ENCODE results near the gene SLC9A4.

GRCh38 chr2:102506743-102507142 is 33.7 kb downstream of the SLC9A4 start:
- TF ChIP-seq CTCF (conservative IDR thresholded peaks at IDR 0.05 in 1 of 2, IDR thresholded peaks at IDR 0.05 in 1 of 2; ENCODE audit: low read depth in 1 of 2, low read length in 2 of 2) (no peak), EZH2 (IDR thresholded peaks at IDR 0.05; ENCODE audit: low read length, missing control alignments) (no peak)

All from fibroblast of lung (primary cell).